ENCODE measurements around the gene H2AZ1.
A peak's percentile ranks its signal among the peaks of the same experiment; 100 is the strongest.

The H2AZ1 gene

DNA sequence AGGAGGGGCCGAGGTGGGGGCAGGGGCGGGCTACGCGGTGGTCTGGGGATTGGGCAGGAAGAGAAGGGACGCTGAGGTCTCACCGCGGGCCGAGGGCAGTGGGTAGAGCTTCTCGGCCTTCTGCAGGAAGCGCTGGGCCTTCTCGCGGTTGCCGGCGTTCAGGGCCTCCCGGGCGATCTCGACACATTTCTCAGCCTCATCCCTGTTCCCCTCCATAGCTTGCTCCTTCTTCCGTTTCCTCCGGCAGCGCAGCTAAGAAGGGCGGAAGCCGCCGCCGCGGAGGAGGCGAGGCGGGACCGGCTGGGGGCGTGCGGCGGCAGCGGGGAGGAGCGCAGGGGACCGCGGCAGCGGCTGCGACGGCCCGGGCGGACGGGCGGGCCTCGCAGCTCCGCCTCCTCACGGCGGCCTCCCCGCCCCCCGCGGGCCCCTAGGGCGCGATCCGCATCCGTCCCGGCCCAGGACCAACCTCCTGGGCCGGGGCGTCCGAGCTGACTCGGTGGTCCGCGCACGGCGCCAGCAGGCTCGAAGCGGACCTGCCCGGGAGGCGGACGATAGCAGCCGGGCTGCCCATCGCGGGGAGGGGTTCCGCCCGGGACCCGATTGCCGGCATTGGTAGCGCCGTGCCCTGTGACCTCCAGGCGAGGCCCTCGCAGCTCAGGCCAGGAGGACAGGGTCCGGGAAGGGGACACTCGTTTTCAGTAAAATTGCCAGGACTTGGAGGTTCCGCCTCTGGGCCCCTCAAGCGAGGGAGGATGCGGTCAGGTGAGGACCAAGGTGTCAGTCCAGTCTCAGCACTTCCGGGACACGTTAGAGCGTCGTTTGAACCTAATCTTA, 3.5 kb downstream of the H2AZ1 start, which contains the start of gene DNAJB14:
TSS of gene DNAJB14 (minus strand) at position 263 of the 834 bp plus-strand sequence. CDS start at position 216, 47 bp downstream.
- DNase-seq (ENCODE audit: low spot score), result peak; percentile 64

DNA sequence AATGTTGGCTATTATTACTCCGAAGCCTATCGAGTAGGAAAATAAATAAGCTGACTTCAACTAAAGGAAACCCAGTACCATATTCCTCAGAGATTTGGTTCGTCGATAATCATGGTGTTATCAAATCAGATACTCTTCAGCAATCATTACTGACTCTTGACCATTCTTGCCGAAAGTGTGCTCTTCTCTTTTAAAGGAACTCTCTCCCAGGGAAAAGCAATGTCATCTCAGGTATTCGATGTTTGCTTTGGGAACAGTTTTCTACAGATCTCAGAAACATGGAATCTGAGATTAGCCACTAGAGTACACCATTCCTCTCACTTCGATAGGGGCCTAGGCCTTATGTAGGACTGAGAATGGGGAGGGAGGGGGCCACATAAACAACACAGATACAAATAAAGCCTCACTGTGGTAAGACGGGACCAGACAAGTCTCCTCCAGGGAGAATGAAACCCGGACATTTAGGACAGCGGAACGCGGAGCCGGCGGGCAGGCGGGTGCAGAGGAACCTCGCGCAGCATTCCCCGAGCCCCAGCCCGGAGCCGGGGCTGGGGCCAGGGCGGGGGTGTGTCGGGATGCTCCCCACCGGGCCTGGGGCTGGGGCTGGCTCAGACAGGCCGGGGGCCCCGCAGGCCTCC, 4.2 kb downstream of the H2AZ1 start:
- peak; percentile 18 for DNase-seq (ENCODE audit: low spot score)

DNA sequence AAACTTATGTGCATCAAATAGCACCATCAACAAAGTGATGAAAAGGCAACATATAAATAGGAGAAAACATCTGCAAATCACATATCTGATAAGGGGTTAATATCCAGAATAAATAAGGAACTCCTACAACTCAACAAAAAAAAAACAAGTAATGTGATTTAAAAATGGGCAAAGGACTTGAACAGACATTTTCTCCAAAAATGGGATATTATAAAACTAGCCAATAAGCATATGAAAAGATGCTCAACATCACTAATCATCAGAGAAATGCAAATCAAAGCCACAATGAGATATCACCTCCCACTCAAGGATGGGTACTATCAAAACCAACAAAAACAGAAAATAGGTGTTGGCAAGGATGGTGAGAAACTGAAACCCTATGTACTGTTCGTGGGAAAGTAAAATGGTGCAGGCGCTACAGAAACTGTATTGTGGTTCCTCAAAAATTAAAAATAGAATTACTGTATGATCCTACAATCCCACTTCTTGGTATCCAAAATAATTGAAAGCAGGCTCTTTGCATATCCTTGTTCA, 6.1 kb downstream of the H2AZ1 start:
- no peak for DNase-seq (ENCODE audit: low spot score)

DNA sequence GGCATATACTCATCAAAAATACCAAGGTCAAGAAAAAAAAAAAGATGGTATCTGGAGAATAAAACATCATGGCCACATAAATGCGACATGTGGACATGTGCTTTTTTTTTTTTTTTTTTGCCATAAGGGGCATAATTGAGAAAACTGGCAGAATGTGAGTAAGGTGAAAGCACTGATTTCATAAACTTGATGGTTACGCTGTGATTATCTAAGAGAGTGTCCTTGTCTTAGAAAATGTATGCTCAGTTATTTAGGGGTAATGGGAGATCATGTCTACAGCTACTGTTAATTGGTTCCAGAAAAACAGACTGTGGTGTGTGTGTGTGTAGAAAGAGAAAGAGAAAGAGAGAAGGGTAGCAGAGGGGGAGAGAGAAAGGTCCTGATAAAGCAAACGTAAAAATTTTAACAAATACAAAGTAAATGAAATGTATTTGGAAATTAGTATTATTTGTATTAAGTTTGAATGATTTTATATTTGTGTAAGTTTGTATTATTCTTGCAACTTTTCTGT, 11.8 kb downstream of the H2AZ1 start:
- no peak for DNase-seq (ENCODE audit: low spot score)

DNA sequence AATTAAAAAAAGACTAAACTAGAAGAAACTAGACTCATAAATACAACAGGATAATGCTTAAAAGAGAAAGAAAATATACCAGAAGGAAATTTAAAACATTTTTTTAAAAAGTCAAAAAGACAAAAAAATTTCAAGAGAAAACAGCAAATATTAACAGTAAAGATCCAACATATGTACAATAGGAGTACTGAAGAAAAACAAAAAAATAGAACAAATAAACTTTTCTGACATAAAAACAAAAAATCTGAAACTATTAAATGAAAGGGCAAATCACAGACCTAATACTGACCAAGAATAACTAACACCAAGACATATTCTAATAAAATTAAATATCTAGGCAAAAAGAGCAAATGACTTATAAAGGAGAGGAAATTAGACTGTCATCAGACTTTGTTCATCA, 15.2 kb downstream of the H2AZ1 start:
- DNase-seq (ENCODE audit: low spot score), result no peak

DNA sequence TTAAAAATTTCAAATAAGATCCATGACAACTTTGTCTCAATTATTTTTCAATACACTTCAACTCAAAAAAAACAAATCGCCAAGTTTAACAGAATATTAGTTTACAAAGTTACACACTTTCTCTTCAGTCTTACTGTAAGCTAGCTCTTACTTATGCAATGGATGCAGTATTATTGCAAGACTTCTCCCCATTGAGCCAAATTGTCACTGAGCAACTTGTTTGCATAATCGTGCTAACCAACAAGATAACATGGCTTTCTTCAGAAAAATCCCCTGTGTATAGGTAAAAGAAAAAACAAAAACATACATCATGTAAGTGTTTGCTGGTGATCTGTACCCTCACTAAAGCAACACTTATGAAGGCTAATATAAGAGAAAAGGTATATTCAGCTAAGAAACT, 22.5 kb downstream of the H2AZ1 start:
- DNase-seq (ENCODE audit: low spot score), result no peak

DNA sequence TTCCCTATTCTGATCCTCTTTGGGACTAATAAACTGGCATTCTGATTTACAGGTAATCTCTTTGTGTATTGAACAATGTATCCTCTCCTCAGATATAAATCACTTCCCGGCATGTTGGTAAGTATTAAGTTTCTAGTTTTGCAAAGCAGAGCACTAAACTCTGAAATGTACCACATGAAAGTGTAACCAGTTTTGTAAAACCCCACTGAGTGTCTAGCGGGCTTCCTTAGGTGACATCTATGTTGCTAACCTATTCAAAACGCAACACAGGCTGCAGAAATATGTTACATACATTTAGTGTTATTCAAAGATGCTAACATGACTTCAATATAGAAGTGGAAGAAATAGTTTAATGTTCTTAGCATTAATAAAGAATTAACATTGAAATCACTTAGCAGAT, 28.9 kb downstream of the H2AZ1 start:
- DNase-seq (ENCODE audit: low spot score), result no peak

DNA sequence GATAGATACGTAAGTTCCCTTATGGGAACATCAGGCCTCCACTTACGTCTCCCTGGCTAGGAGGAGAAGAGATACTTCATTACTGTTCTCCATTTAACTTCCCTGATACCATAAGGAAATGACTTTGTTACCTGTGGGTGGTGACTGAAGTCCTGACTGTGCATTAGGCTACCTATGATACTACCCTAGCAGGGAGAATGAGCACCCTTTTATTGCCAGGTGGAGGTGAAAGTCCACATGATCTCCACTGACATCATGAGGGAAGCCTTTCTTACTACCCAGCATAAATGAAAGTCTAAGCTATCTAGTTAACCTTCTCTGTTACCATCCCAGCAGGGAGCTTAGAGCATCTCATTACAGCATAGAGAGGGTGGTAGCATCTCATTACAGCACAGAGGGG, 31.4 kb downstream of the H2AZ1 start:
- no peak for DNase-seq (ENCODE audit: low spot score)

DNA sequence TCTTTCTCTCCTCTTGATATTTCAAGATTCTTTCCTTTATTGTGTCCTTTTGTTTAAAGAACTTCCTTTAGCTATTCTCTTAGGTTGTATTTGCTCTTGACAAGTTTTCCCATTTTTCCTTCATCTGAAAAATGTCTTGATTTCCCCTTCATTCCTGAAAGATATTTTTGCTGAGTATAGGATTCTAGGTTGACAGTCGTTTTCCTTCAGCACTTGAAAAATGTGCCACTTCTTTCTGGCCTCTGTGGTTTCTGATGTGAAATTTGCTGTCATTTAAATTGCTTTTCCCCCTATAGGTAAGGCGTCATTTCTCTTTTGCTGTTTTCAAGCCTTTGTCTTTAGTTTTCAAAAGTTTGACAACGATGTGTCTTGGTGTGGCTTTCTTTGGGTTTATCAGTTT, 32.5 kb downstream of the H2AZ1 start:
- no peak for DNase-seq (ENCODE audit: low spot score)

DNA sequence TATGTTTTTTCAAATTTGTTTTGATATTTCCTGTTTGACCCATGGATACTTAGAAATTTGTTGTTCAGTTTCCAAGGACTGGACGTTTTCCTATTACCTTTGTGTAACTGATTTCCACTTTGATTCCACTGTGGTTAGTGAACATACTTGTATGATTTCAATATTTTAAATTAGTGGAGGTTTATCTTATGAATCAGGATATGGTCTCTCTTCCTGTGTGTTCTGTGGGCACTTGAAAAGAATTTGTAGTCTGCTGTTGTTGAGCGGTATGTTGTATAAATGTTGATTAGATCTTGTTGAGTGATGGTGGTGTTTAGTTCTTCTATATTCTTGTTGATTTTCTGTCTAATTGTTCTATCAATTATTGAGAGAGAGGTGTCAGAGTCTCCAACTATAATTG, 34.6 kb downstream of the H2AZ1 start:
- no peak for DNase-seq (ENCODE audit: low spot score)

Data from SK-N-DZ (cell line).